Left lung (tissue), 10 donors: ENCODE results near the gene PDIA5. TPM values are rescaled to one million over a fixed set of nuclear protein-coding genes. Genes with fewer than 3 reads are reported as not detected.

Source experiments
- ATAC-seq: fragments of 200-7000 bp; cut with Tn5 transposase; one replicate; pipeline ENCODE4 v1.9.1; 2020; ENCODE audit warnings: moderate library complexity
- DNase-seq, 4 donors: peaks; one replicate each; pipeline ENCODE4 v3.0.0-alpha.2; 2013 to 2020
- H3K27ac ChIP-seq, 2 donors: fragments of 200-600 bp; sonication (generic) in 1 of 2; one replicate each; pipeline versions ENCODE4 v1.5.0 to v1.8.0; 2020 to 2021
- H3K27me3 ChIP-seq, 2 donors: fragments of 200-600 bp; sonication (generic) in 1 of 2; one replicate each; pipeline versions ENCODE4 v1.5.0 to v1.8.0; 2020 to 2021
- H3K36me3 ChIP-seq, 2 donors: fragments of 200-600 bp; sonication (generic) in 1 of 2; one replicate each; pipeline versions ENCODE4 v1.5.0 to v1.8.0; 2020 to 2021
- H3K4me1 ChIP-seq, 2 donors: fragments of 200-600 bp; one replicate each; pipeline ENCODE4 v1.8.0; 2021
- H3K4me3 ChIP-seq, 2 donors: fragments of 200-600 bp; sonication (generic) in 1 of 2; one replicate each; pipeline versions ENCODE4 v1.5.0 to v1.8.0; 2020 to 2021; ENCODE audit warnings: mild to moderate bottlenecking in 1 of 2
- H3K9me3 ChIP-seq, 2 donors: fragments of 200-600 bp; sonication (generic) in 1 of 2; one replicate each; pipeline versions ENCODE4 v1.5.0 to v1.8.0; 2020 to 2021
- CTCF ChIP-seq, 2 donors: fragments of 200-600 bp; sonication (generic) in 1 of 2; IDR thresholded peaks; one replicate each; pipeline versions ENCODE4 v1.5.0 to v1.8.0; 2021; ENCODE audit warnings: antibody characterized with exemption in 2 of 2
- intact Hi-C, 2 donors: fragments of 100-400 bp; cut with DNase I; formaldehyde crosslinking; loops; one replicate each; pipeline versions ENCODE4 v1.11.2 to v1.14.2; 2022
- polyA plus RNA-seq, 6 donors: library from polyadenylated mRNA; unstranded; fragments of 120-200 nt; gene quantifications; one replicate each; pipeline ENCODE4 v1.2.1, GENCODE V29; 2013; ENCODE audit not compliant: insufficient read length in 6 of 6
- total RNA-seq, 2 donors: library from RNA; stranded (reverse); fragmentation: NEBNext Ultra II Directional; extraction: Animal tissue kit (Norgen Biotek cat#: 25700); gene quantifications; one replicate each; pipeline ENCODE4 v1.2.1, GENCODE V29; 2021
- donor health status: DM: no; HTN: yes; CAD: no.
- donor health status: DM: no; HTN: no; CAD: no.

PDIA5 gene
- total and polyA plus RNA-seq, 8 donors, result 26.3 to 44.8 (median 29.3) TPM

GRCh38 chr3:123038751-123039150 lies 28.1 kb upstream of the PDIA5 start:
- peaks cover 0 to 10% of the 10 kb centered on the region in 2 donors for H3K4me1 ChIP-seq
- H3K27me3 ChIP-seq, result no peaks in the 10 kb centered on the region
- ATAC-seq (no peak), DNase-seq (no peak)
- no peak overlapping the region for H3K4me3 ChIP-seq
- intact Hi-C loops, result no loop called here
- H3K36me3 ChIP-seq, result no peaks in the 10 kb centered on the region
- no peak for TF ChIP-seq CTCF (IDR thresholded peaks at IDR 0.05)
- H3K9me3 ChIP-seq, result no peaks in the 10 kb centered on the region
- H3K27ac ChIP-seq, result no peak overlapping the region

- H3K27ac ChIP-seq, result no peak overlapping the region
- no peaks in the 10 kb centered on the region for H3K27me3 ChIP-seq
- H3K36me3 ChIP-seq, result no peaks in the 10 kb centered on the region
- ATAC-seq (peak; percentile 58), DNase-seq (no peak)
- peaks cover 0 to 10% of the 10 kb centered on the region in 2 donors for H3K4me1 ChIP-seq
- no peak overlapping the region for H3K4me3 ChIP-seq
- no peaks in the 10 kb centered on the region for H3K9me3 ChIP-seq
- intact Hi-C loops, result no loop called here
- no peak for TF ChIP-seq CTCF (IDR thresholded peaks at IDR 0.05)
Measured at GRCh38 chr3:123039178-123039577, 27.6 kb upstream of the PDIA5 start.

- no peak for DNase-seq
- TF ChIP-seq CTCF (IDR thresholded peaks at IDR 0.05), result no peak
- Histone ChIP-seq H3K36me3 (no peaks in the 10 kb centered on the region), H3K4me3 (no peak overlapping the region), H3K27me3 (no peaks in the 10 kb centered on the region), H3K9me3 (no peaks in the 10 kb centered on the region), H3K4me1 (peaks cover 0 to 3% of the 10 kb centered on the region in 2 donors), H3K27ac (no peak overlapping the region)
- intact Hi-C loops, result no loop called here
- ATAC-seq, result peak; percentile 73
Measured at GRCh38 chr3:123042413-123042812, 24.4 kb upstream of the PDIA5 start.

GRCh38 chr3:123044981-123045763 lies 21.7 kb upstream of the PDIA5 start:
- Histone ChIP-seq H3K9me3 (no peaks in the 10 kb centered on the region), H3K36me3 (no peaks in the 10 kb centered on the region), H3K27ac (no peak overlapping the region), H3K4me1 (peaks cover 0 to 3% of the 10 kb centered on the region in 2 donors), H3K27me3 (no peaks in the 10 kb centered on the region), H3K4me3 (no peak overlapping the region)
- no peak for DNase-seq
- intact Hi-C loops, result no loop called here
- no peak for TF ChIP-seq CTCF (IDR thresholded peaks at IDR 0.05)
- ATAC-seq, result no peak

- no peak for TF ChIP-seq CTCF (IDR thresholded peaks at IDR 0.05)
- Histone ChIP-seq H3K4me1 (peaks cover 0 to 4% of the 10 kb centered on the region in 2 donors), H3K4me3 (no peak overlapping the region), H3K9me3 (no peaks in the 10 kb centered on the region), H3K27ac (no peak overlapping the region), H3K27me3 (no peaks in the 10 kb centered on the region), H3K36me3 (no peaks in the 10 kb centered on the region)
- intact Hi-C loops, result no loop called here
- DNase-seq (no peak), ATAC-seq (no peak)
Measured at GRCh38 chr3:123046262-123047061, 20.4 kb upstream of the PDIA5 start.
